ENCODE measurements around the gene RPL41.

Gene RPL41

GRCh38 chr12:56120158-56120846 is 3.9 kb downstream of the RPL41 start:
- no peak overlapping the region for H3K4me3 ChIP-seq (ENCODE audit: low read length)
- TF ChIP-seq CTCF (conservative IDR thresholded peaks at IDR 0.05; ENCODE audit: low read depth, low read length), result no peak
- no peak for DNase-seq (ENCODE audit: low read depth)

- no peak overlapping the region for H3K4me3 ChIP-seq (ENCODE audit: low read length)
- no peak for TF ChIP-seq CTCF (conservative IDR thresholded peaks at IDR 0.05; ENCODE audit: low read depth, low read length)
Observed at GRCh38 chr12:56121204-56121870, 4.9 kb downstream of the RPL41 start.

GRCh38 chr12:56122637-56123036 is 6.2 kb downstream of the RPL41 start:
- no peak overlapping the region for H3K4me3 ChIP-seq (ENCODE audit: low read length)
- TF ChIP-seq CTCF (conservative IDR thresholded peaks at IDR 0.05; ENCODE audit: low read depth, low read length), result no peak
- no peak for DNase-seq (ENCODE audit: low read depth)

More at GRCh38 chr12:56121204-56121870, 4.9 kb downstream of the RPL41 start:
- DNase-seq (ENCODE audit: low read depth), result no peak

GRCh38 chr12:56124133-56124532 is 7.7 kb downstream of the RPL41 start:
- DNase-seq (ENCODE audit: low read depth), result no peak
- TF ChIP-seq CTCF (conservative IDR thresholded peaks at IDR 0.05; ENCODE audit: low read depth, low read length), result no peak
- no peak overlapping the region for H3K4me3 ChIP-seq (ENCODE audit: low read length)

GRCh38 chr12:56126732-56127239 is 10.4 kb downstream of the RPL41 start:
- no peak for TF ChIP-seq CTCF (conservative IDR thresholded peaks at IDR 0.05; ENCODE audit: low read depth, low read length)
- H3K4me3 ChIP-seq (ENCODE audit: low read length), result no peak overlapping the region
- no peak for DNase-seq (ENCODE audit: low read depth)

- H3K4me3 ChIP-seq (ENCODE audit: low read length), result peak overlapping the region; percentile 52
- DNase-seq (ENCODE audit: low read depth), result no peak
- no peak for TF ChIP-seq CTCF (conservative IDR thresholded peaks at IDR 0.05; ENCODE audit: low read depth, low read length)
Observed at GRCh38 chr12:56127485-56127887, 11.1 kb downstream of the RPL41 start.
